Activated B cell treated with CpG ODN at 0.5 μM for 24 hours (primary cell): ENCODE measurements around the gene BSG. TPM values are rescaled to one million over a fixed set of nuclear protein-coding genes. Genes with fewer than 3 reads are reported as not detected.
A peak's percentile ranks its signal among the peaks of the same experiment; 100 is the strongest.

Experiments
- ATAC-seq: fragments of 200-7000 bp; cut with Tn5 transposase; one replicate; pipeline ENCODE4 v1.10.0; 2021; ENCODE audit warnings: low read depth, mild to moderate bottlenecking, moderate library complexity
- CTCF ChIA-PET: fragments of 350-600 bp; sonication (Branson Sonifier 250); formaldehyde crosslinking; loops from one replicate; lab custom pipeline; 2021; ENCODE audit warnings: antibody characterized with exemption; lab: Charles Lee
- POLR2A ChIA-PET: fragments of 350-600 bp; sonication (Branson Sonifier 250); formaldehyde crosslinking; loops from one replicate; lab custom pipeline; 2021; ENCODE audit warnings: antibody characterized with exemption; lab: Charles Lee
- DNase-seq: peaks from one replicate; pipeline ENCODE4 v3.0.0; 2022
- H3K27ac Mint-ChIP-seq: one replicate; pipeline ENCODE4 v1.8.0; 2020; ENCODE audit warnings: mixed read lengths
- H3K27me3 Mint-ChIP-seq: one replicate; pipeline ENCODE4 v1.8.0; 2021; ENCODE audit warnings: mixed read lengths
- H3K36me3 Mint-ChIP-seq: one replicate; pipeline ENCODE4 v1.8.0; 2021; ENCODE audit warnings: low read depth, mixed read lengths
- H3K4me1 Mint-ChIP-seq: one replicate; pipeline ENCODE4 v1.8.0; 2021; ENCODE audit warnings: mixed read lengths
- H3K4me3 Mint-ChIP-seq: one replicate; pipeline ENCODE4 v1.8.0; 2020; ENCODE audit warnings: mild to moderate bottlenecking, mixed read lengths
- H3K9me3 Mint-ChIP-seq: one replicate; pipeline ENCODE4 v1.8.0; 2020; ENCODE audit warnings: mixed read lengths
- intact Hi-C: fragments of 100-400 bp; cut with micrococcal nuclease; formaldehyde crosslinking; loops from one replicate; pipeline ENCODE4 v1.15.1; 2024
- total RNA-seq: library from RNA; stranded (reverse); gene quantifications from 2 replicates; pipeline ENCODE4 v1.2.3, GENCODE V29; 2022
- TF ChIP-seq, protein P1 (sequence below): fragments of 200-600 bp; IDR thresholded peaks from one replicate; pipeline ENCODE4 v1.8.0; 2022; ENCODE audit warnings: antibody characterized with exemption, mild to moderate bottlenecking

Gene BSG
- total RNA-seq, 1 donor from 2014 or later, result 150 TPM

DNA sequence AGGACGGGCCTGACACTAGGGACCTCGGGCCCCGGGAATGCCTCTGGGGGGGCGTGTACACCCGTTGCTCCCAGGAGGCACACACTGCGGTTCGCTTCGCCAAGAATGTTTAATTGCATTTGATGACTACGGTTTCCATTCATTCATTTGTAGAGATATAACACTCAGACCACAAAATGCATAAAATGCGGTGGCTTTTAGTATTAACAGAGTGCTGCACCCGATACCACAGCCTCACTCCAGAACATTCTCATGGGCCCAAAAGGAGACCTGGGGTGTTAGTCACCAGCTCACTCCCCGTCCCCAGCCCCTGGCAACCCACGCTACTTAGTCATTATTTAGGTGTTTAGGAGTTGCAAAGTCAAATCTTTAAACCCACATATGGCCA is 39.1 kb downstream of the BSG start:
- CTCF ChIA-PET, result no interaction called here
- DNase-seq, result no peak

GRCh38 chr19:612941-613340 is 40.5 kb downstream of the BSG start:
- Mint-ChIP-seq H3K9me3 (no peaks in the 10 kb centered on the region), H3K27ac (no peak overlapping the region)

More for the DNA sequence above, 39.1 kb downstream of the BSG start:
- Mint-ChIP-seq H3K4me3 (peak overlapping the region; percentile 24), H3K27me3 (peaks cover 3% of the 10 kb centered on the region), H3K9me3 (no peaks in the 10 kb centered on the region), H3K36me3 (no peaks in the 10 kb centered on the region), H3K4me1 (peaks cover 16% of the 10 kb centered on the region), H3K27ac (no peak overlapping the region)
- intact Hi-C loops, result loop anchor here (2.0 to 10.0 kb wide), 2 partner anchors 21 to 53 kb away; partner anchors contain the start of genes POLRMT and RNF126
- POLR2A ChIA-PET, result interaction anchor here (0.7 to 0.9 kb wide), 2 partner anchors 31 to 49 kb away, joined by 3 read pairs; no protein-coding TSS in a partner anchor
- ATAC-seq, result no peak
- TF ChIP-seq, protein P1, sequence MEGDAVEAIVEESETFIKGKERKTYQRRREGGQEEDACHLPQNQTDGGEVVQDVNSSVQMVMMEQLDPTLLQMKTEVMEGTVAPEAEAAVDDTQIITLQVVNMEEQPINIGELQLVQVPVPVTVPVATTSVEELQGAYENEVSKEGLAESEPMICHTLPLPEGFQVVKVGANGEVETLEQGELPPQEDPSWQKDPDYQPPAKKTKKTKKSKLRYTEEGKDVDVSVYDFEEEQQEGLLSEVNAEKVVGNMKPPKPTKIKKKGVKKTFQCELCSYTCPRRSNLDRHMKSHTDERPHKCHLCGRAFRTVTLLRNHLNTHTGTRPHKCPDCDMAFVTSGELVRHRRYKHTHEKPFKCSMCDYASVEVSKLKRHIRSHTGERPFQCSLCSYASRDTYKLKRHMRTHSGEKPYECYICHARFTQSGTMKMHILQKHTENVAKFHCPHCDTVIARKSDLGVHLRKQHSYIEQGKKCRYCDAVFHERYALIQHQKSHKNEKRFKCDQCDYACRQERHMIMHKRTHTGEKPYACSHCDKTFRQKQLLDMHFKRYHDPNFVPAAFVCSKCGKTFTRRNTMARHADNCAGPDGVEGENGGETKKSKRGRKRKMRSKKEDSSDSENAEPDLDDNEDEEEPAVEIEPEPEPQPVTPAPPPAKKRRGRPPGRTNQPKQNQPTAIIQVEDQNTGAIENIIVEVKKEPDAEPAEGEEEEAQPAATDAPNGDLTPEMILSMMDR, result no peak

GRCh38 chr19:613732-614567 is 41.6 kb downstream of the BSG start:
- ChIA-PET CTCF (no interaction called here), POLR2A (no interaction called here)
- Mint-ChIP-seq H3K9me3 (no peaks in the 10 kb centered on the region), H3K27ac (no peak overlapping the region), H3K4me1 (peaks cover 17% of the 10 kb centered on the region), H3K4me3 (no peak overlapping the region), H3K36me3 (peaks cover 11% of the 10 kb centered on the region), H3K27me3 (peaks cover 3% of the 10 kb centered on the region)
- intact Hi-C loops, result loop anchor here (10.0 kb wide), 1 partner anchor 51 kb away; the partner anchor contains the start of gene RNF126
- TF ChIP-seq, protein P1, result no peak
- DNase-seq, result no peak
- no peak for ATAC-seq

More at GRCh38 chr19:612941-613340, 40.5 kb downstream of the BSG start:
- peaks cover 3% of the 10 kb centered on the region for H3K27me3 Mint-ChIP-seq
- DNase-seq (no peak), ATAC-seq (no peak)
- TF ChIP-seq, protein P1, result no peak
- H3K4me3 Mint-ChIP-seq, result no peak overlapping the region
- ChIA-PET CTCF (no interaction called here), POLR2A (interaction anchor here (0.6 kb wide), 1 partner anchor 40 kb away, joined by 3 read pairs; no protein-coding TSS in a partner anchor)
- intact Hi-C loops, result loop anchor here (10.0 kb wide), 1 partner anchor 52 kb away; the partner anchor contains the start of gene RNF126
- H3K36me3 Mint-ChIP-seq, result peaks cover 3% of the 10 kb centered on the region
- peaks cover 17% of the 10 kb centered on the region for H3K4me1 Mint-ChIP-seq

DNA sequence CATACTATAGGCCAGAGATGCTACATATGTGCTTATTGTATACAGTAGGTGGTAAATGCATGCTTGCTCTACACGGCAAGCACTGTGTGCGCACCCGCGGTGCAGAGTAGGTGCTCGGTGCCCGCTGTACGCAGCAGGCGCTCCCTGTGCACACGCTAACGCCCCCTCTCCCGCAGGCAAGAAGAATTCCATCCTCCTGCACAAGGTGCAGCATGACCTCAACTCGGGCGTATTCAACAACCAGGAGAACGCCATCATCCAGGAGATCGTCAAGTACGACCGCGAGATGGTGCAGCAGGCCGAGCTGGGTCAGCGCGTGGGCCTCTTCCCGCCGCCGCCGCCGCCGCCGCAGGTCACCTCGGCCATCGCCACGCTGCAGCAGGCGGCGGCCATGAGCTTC is 43.2 kb downstream of the BSG start:
- no peak for DNase-seq
- Mint-ChIP-seq H3K9me3 (no peaks in the 10 kb centered on the region), H3K36me3 (peaks cover 23% of the 10 kb centered on the region), H3K27ac (no peak overlapping the region), H3K27me3 (peaks cover 3% of the 10 kb centered on the region), H3K4me3 (peak overlapping the region; percentile 39), H3K4me1 (peaks cover 15% of the 10 kb centered on the region)
- CTCF ChIA-PET, result no interaction called here
- ATAC-seq, result no peak
- POLR2A ChIA-PET, result no interaction called here
- intact Hi-C loops, result loop anchor here (10.0 kb wide), 1 partner anchor 49 kb away; the partner anchor contains the start of gene RNF126
- TF ChIP-seq, protein P1, result no peak

GRCh38 chr19:616062-616700 is 43.8 kb downstream of the BSG start:
- CTCF ChIA-PET, result no interaction called here
- intact Hi-C loops, result loop anchor here (10.0 kb wide), 1 partner anchor 49 kb away; the partner anchor contains the start of gene RNF126
- Mint-ChIP-seq H3K27ac (no peak overlapping the region), H3K4me1 (peaks cover 10% of the 10 kb centered on the region), H3K27me3 (peaks cover 3% of the 10 kb centered on the region), H3K36me3 (peaks cover 23% of the 10 kb centered on the region), H3K9me3 (no peaks in the 10 kb centered on the region), H3K4me3 (no peak overlapping the region)
- DNase-seq (no peak), ATAC-seq (no peak)
- TF ChIP-seq, protein P1, result no peak
- POLR2A ChIA-PET, result no interaction called here
